ENCODE data around the gene CKS1B.
A peak's percentile ranks its signal among the peaks of the same experiment; 100 is the strongest.

Gene CKS1B

GRCh38 chr1:154936555-154937084 lies 37.9 kb upstream of the CKS1B start, which contains the start of gene PMVK:
Gene PMVK (minus strand): TSS chr1:154936719. CDS start chr1:154936685, 34 bp downstream.
- peak; percentile 87 for DNase-seq (ENCODE audit: extremely low read depth, low read depth)
- peak within 1 kb of the TSS; percentile 56 for H3K4me3 ChIP-seq (replicated peaks; ENCODE audit: low read depth, low read length)
- peak; percentile 27 for TF ChIP-seq CTCF (IDR thresholded peaks at IDR 0.05; ENCODE audit: low read depth, low read length, missing control alignments)

- peak overlapping the region; percentile 56 for H3K4me3 ChIP-seq (replicated peaks; ENCODE audit: low read depth, low read length)
- TF ChIP-seq CTCF (IDR thresholded peaks at IDR 0.05; ENCODE audit: low read depth, low read length, missing control alignments), result peak; percentile 12
- peak; percentile 83 for DNase-seq (ENCODE audit: extremely low read depth, low read depth)
These were observed 37.1 kb upstream of the CKS1B start for GRCh38 chr1:154937085-154937987.

- no peak for TF ChIP-seq CTCF (IDR thresholded peaks at IDR 0.05; ENCODE audit: low read depth, low read length, missing control alignments)
- peak overlapping the region; percentile 56 for H3K4me3 ChIP-seq (replicated peaks; ENCODE audit: low read depth, low read length)
- no peak for DNase-seq (ENCODE audit: extremely low read depth, low read depth)
These were observed 36.5 kb upstream of the CKS1B start for GRCh38 chr1:154937988-154938386.

- no peak for DNase-seq (ENCODE audit: extremely low read depth, low read depth)
These were observed 35.7 kb upstream of the CKS1B start for GRCh38 chr1:154938604-154939399.

GRCh38 chr1:154940213-154940560 lies 34.3 kb upstream of the CKS1B start:
- H3K4me3 ChIP-seq (replicated peaks; ENCODE audit: low read depth, low read length), result no peak overlapping the region
- no peak for DNase-seq (ENCODE audit: extremely low read depth, low read depth)
- TF ChIP-seq CTCF (IDR thresholded peaks at IDR 0.05; ENCODE audit: low read depth, low read length, missing control alignments), result no peak

More at GRCh38 chr1:154938604-154939399, 35.7 kb upstream of the CKS1B start:
- no peak for TF ChIP-seq CTCF (IDR thresholded peaks at IDR 0.05; ENCODE audit: low read depth, low read length, missing control alignments)
- no peak overlapping the region for H3K4me3 ChIP-seq (replicated peaks; ENCODE audit: low read depth, low read length)

GRCh38 chr1:154940651-154941194 lies 33.8 kb upstream of the CKS1B start:
- no peak for DNase-seq (ENCODE audit: extremely low read depth, low read depth)
- no peak for TF ChIP-seq CTCF (IDR thresholded peaks at IDR 0.05; ENCODE audit: low read depth, low read length, missing control alignments)
- H3K4me3 ChIP-seq (replicated peaks; ENCODE audit: low read depth, low read length), result no peak overlapping the region

Measured in HFF-Myc (cell line).